Activated CD8-positive, alpha-beta memory T cell treated with anti-CD3 and anti-CD28 coated beads, Interleukin-2, amount 50 U/mL, for 48 hours (primary cell): ENCODE data around the gene HPS6.
"Not testable (repeated sequence)": the region's sequence is repeated elsewhere in the genome, so short reads cannot be mapped to it uniquely, and the experiment has no call there.

Experiments used
- DNase-seq: peaks from one replicate; pipeline ENCODE4 v3.0.0-alpha.2; 2020

The HPS6 gene

GRCh38 chr10:102064868-102065560 is at the start of gene HPS6:
TSS of gene HPS6 (plus strand) at chr10:102065349. CDS start at chr10:102065475, 126 bp downstream.
- peak; percentile 93 for DNase-seq

- DNase-seq, result no peak
These were observed 48.7 kb upstream of the HPS6 start for GRCh38 chr10:102016416-102016815.

- DNase-seq, result no peak
These were observed 47.9 kb upstream of the HPS6 start for GRCh38 chr10:102017295-102017694.

GRCh38 chr10:102020938-102021337 is 44.2 kb upstream of the HPS6 start:
- no peak for DNase-seq

DNA sequence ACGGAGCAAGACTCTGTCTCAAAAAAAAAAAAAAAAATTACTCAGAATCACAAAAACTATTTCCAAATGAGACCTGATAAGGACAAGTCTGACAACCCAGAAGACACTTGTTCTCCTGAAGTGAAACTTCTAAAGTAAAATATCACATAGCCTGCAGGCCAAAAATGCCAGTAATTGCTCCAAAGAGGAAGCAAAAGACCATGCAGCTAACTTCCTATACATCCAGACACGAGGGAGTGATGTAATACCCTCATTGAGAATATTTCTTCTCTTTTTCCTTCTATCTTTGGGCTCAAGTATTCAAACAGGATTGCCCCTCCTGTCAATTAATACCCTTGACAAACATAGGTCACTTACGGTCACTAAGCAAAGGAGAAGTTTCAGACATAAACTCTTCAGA is 40.4 kb upstream of the HPS6 start:
- DNase-seq, result no peak

- no peak for DNase-seq
These were observed 37.9 kb upstream of the HPS6 start for GRCh38 chr10:102027261-102027660.

DNA sequence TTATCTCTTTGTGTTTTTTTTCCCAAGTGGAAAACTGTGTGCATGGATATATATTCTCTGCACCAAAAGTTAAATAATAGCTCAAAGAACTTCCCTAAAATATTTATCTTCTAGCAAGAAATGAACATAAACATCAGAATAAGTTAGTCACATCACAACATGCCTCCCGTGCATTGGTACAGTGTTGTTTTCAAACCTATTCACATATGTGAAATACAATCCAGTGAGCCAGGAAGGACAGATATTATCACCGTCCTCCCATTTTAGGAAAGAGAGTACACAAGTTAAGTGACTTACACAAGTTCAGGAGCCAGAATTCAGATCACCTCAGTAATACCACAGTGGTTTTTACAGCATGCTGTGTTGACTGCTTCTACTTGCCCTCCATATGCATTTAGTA is 31.4 kb upstream of the HPS6 start:
- no peak for DNase-seq

GRCh38 chr10:102035807-102036206 is 29.3 kb upstream of the HPS6 start:
- DNase-seq, result not testable (repeated sequence)

GRCh38 chr10:102038410-102038809 is 26.7 kb upstream of the HPS6 start:
- no peak for DNase-seq

GRCh38 chr10:102040305-102041050 is 24.7 kb upstream of the HPS6 start:
- DNase-seq, result no peak

GRCh38 chr10:102045292-102045691 is 19.9 kb upstream of the HPS6 start:
- no peak for DNase-seq

DNA sequence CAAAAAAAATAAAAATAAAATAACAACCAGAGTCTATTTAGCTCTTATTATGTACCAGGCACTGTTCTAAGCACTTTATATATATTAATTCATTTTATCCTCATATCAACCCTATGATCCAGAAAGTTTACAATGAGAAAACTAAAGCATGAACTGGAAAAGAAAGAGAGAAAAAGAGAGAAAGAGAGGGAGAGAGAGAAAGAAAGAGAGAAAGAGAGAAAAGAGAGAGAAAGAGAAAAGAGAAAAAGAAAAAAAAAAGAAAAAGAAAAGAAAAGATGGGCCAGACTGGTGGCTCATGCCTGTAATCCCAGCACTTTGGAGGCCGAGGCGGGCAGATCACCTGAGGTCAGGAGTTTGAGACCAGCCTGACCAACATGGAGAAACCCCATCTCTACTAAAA is 19.1 kb upstream of the HPS6 start:
- DNase-seq, result no peak

DNA sequence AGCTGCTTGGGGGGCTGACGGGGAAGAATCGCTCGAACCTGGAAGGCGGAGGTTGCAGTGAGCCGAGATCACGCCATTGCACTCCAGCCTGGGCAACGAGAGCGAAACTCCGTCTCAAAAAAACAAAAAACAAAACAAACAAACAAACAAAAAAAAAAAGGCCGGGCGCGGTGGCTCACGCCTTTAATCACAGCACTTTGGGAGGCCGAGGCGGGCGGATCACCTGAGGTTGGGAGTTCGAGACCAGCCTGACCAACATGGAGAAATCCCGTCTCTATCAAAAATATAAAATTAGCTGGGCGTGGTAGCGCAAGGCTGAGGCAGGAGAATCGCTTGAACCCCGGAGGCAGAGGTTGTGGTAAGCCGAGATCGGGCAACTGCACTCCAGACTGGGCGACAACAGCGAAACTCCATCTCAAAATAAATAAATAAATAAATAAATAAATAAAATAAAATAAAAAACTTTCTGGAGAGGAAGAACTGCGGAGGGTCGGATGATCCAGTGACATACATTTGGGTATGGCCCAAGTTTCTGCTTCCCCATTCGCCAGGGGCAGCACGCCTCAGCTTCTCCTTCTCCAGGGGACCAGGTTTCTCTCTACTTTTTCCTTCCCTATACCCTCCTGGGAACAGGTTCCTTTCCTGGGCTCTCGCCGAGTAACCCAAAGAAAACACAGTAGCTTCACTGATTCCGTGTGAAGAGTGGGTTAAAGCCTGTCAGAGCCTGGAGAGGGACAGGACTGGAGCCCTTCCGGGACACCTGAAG is 10.1 kb upstream of the HPS6 start:
- DNase-seq, result not testable (repeated sequence)

DNA sequence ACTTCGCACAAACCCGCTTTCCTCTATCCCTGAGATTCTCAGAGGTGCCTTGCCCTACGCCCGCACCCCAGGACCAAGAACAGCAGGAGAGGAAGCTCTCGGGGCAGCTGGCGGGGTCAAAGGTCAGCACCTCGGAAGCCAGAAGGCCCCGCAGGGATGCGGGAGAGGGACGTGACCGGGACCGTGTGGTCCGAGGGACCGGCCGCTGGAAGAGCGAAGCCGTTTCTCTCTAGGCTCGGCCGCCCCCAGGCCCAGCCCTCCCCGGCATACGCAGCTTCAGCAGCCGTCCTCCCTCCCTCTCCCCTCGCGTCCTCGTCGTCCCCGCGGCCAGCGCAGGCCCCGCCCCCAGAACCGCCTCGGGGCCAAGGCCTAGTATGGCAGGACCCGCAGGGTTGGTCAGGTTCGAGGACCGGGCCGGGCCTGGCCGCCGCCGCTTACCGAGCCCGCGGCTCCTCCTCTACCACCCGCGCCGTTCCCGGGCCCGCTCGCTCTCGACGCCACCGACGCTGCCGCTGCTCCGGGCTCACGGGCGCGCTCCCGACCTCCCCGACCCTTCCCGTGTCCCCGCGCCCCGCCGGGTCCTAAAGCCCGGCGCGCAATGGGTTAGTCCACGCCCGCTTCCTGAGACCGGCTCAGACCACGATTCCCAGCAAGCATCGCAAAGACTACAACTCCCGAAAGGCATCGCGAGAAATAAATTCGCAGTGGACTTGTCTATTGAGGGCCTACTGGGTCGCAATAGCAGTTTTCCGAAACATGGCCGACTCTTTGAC is 9.3 kb upstream of the HPS6 start, which contains the start of gene ARMH3:
ARMH3 (minus strand) TSS at position 527 of the 773 bp plus-strand sequence. CDS start 16,059 bp downstream, outside the sequence.
- DNase-seq, result peak; percentile 90

DNA sequence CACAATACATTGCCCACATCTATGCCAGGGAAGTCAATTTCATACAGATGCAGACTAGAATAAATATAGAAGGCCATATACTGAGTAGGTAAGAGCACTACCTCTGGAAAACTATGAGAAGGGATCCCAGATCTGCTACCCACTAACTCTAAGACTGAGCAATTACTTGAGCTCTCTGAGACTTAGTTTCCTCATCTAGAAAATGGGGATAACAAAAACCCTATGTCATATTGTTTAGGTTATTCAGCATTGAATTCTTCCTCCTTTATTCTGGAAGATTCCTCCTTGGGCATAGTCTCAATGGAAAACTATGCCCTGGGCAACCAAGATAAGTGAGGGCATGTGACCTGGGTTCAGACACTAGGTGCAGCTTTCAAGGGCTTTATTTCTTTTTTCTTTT is 5.2 kb upstream of the HPS6 start:
- no peak for DNase-seq

DNA sequence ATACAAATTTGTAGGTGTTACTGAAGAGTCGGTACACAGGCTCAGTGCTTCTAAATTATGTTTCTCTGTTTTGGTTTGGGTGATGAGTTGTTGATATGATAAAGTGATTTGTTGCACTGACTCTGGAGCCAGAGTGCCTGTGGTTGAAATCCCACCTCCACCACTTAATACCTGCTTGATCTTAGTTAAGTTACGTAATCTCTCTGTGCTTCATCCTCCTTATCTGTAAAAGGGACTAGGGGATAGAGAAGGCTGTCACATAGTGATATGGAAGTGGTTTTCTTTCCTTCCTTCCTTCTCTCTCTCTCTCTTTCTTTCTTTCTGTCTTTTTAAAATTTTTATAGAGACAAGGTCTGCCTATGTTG is 664 bp upstream of the HPS6 start:
- DNase-seq, result no peak

DNA sequence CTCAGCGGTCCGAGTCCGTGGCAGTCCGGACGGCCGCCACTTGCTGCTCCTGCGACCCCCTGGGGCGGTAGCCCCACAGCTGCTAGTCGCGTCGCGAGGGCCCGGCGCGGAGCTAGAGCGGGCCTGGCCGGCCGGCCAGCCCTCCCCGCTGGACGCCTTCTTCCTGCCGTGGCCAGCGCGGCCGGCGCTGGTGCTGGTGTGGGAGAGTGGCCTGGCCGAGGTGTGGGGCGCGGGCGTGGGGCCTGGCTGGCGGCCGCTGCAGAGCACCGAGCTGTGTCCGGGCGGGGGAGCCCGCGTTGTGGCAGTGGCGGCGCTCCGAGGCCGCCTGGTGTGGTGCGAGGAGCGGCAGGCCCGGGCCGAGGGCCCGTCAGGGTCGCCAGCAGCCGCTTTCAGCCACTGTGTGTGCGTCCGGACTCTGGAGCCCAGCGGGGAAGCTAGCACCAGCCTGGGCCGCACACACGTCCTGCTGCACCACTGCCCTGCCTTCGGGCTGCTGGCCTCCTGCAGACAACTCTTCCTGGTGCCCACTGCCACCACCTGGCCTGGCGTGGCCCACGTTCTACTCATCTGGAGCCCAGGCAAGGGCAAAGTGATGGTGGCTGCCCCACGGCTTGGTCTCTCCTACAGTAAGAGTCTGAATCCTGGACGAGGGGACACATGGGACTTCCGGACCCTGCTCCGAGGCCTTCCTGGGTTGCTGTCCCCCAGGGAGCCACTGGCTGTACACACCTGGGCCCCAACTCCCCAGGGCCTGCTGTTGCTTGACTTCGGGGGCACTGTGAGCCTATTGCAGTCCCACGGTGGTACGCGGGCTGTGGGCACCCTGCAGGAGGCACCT is 631 bp downstream of the HPS6 start:
- DNase-seq, result peak; percentile 65

- no peak for DNase-seq
These were observed 1.4 kb downstream of the HPS6 start for GRCh38 chr10:102066399-102067088.

GRCh38 chr10:102067091-102067916 is 2.2 kb downstream of the HPS6 start:
- DNase-seq, result no peak

DNA sequence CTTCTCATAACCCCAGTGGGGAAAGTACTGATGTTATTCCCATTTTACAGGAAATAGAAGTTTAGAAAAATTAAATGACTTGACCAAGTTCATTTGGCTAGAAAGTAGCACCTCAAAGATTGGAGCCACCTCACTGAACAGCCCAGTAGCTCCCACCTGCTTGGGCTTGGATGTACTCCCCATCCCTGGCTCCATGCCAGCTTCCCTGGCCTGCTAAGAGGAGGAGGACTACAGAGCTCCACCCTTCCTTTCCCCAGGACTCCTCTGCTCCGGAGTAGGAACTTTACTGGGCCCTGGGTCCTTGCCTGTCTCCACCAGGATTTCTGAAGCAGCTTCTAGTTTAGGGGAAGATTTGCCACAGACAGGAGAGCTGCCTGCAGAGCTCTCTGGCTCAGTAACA is 3.1 kb downstream of the HPS6 start:
- DNase-seq, result no peak
